Neural cell (in vitro differentiated cells): ENCODE data around the gene LIN54.

Experiments
- EZH2 ChIP-seq: fragments of 200-600, 300-800 bp; shearing (Covaris generic), sonication (generic); IDR thresholded peaks from 2 replicates; pipeline ENCODE4 v1.6.1; 2014; ENCODE audit warnings: antibody characterized with exemption, low read length, borderline replicate concordance, mild to moderate bottlenecking; ENCODE audit not compliant: insufficient read depth, poor library complexity, severe bottlenecking
- MXI1 ChIP-seq: fragments of 450-650 bp; conservative IDR thresholded peaks from 2 replicates; pipeline ENCODE4 v1.6.1; 2014; ENCODE audit warnings: antibody characterized with exemption, mild to moderate bottlenecking; ENCODE audit not compliant: poor library complexity, severe bottlenecking
- POLR2AphosphoS5 ChIP-seq: IDR thresholded peaks from 2 replicates; pipeline ENCODE4 v1.6.1; 2012
- SMC3 ChIP-seq: fragments of 450-650 bp; conservative IDR thresholded peaks from 2 replicates; pipeline ENCODE4 v1.6.1; 2014; ENCODE audit warnings: antibody characterized with exemption, mild to moderate bottlenecking, moderate library complexity; ENCODE audit not compliant: poor library complexity
- TAF1 ChIP-seq: IDR thresholded peaks from 2 replicates; pipeline ENCODE4 v1.6.1; 2012; ENCODE audit warnings: low read depth
- TF ChIP-seq, protein P1 (sequence below): fragments of 450-650 bp; IDR thresholded peaks from 2 replicates; pipeline ENCODE4 v1.5.1; 2014; ENCODE audit warnings: antibody characterized with exemption, mild to moderate bottlenecking, moderate library complexity; ENCODE audit not compliant: poor library complexity, severe bottlenecking

- TF ChIP-seq, protein P1, sequence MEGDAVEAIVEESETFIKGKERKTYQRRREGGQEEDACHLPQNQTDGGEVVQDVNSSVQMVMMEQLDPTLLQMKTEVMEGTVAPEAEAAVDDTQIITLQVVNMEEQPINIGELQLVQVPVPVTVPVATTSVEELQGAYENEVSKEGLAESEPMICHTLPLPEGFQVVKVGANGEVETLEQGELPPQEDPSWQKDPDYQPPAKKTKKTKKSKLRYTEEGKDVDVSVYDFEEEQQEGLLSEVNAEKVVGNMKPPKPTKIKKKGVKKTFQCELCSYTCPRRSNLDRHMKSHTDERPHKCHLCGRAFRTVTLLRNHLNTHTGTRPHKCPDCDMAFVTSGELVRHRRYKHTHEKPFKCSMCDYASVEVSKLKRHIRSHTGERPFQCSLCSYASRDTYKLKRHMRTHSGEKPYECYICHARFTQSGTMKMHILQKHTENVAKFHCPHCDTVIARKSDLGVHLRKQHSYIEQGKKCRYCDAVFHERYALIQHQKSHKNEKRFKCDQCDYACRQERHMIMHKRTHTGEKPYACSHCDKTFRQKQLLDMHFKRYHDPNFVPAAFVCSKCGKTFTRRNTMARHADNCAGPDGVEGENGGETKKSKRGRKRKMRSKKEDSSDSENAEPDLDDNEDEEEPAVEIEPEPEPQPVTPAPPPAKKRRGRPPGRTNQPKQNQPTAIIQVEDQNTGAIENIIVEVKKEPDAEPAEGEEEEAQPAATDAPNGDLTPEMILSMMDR = no peak
- TF ChIP-seq POLR2AphosphoS5 (no peak), EZH2 (no peak), SMC3 (no peak), TAF1 (no peak), MXI1 (no peak)
Measured at GRCh38 chr4:82930848-82931755, 79.5 kb downstream of the LIN54 start.
